CD14-positive monocyte (primary cell): ENCODE results near the gene PGM2L1. TPM values are rescaled to one million over a fixed set of nuclear protein-coding genes. Genes with fewer than 3 reads are reported as not detected.

ENCODE experiments used
- DNase-seq, 3 donors: peaks; one replicate each; pipeline ENCODE4 v3.0.0-alpha.2; 2011 to 2022
- H2AFZ ChIP-seq: 2 replicates; pipeline ENCODE4 v1.6.0; 2012; ENCODE audit warnings: mild to moderate bottlenecking, low read depth, low read length, inconsistent platforms; ENCODE audit not compliant: insufficient read depth, poor library complexity, severe bottlenecking
- H3K27ac ChIP-seq, 2 donors: 1 replicate in 1 of 2; 2 replicates in 1 of 2; pipeline ENCODE4 v1.5.1; 2012 to 2013; ENCODE audit warnings: low read length in 2 of 2, control low read depth in 1 of 2, inconsistent platforms in 1 of 2, low read depth in 1 of 2, mild to moderate bottlenecking in 1 of 2
- H3K27me3 ChIP-seq, 2 donors: one replicate each; pipeline versions ENCODE4 v1.6.0 to v1.6.1; 2011 to 2013; ENCODE audit warnings: low read length in 2 of 2; ENCODE audit not compliant: control insufficient read depth in 2 of 2, insufficient read depth in 2 of 2
- H3K36me3 ChIP-seq, 2 donors: replicated peaks in 1 of 2; 1 replicate in 1 of 2; 2 replicates in 1 of 2; pipeline versions ENCODE4 v1.5.1 to v1.6.1; 2012 to 2013; ENCODE audit warnings: low read length in 2 of 2, control low read depth in 1 of 2, inconsistent platforms in 1 of 2, mild to moderate bottlenecking in 1 of 2; ENCODE audit not compliant: insufficient read depth in 2 of 2, control insufficient read depth in 1 of 2
- H3K4me1 ChIP-seq, 2 donors: 1 replicate in 1 of 2; 2 replicates in 1 of 2; pipeline versions ENCODE4 v1.5.1 to v1.6.1; 2012 to 2013; ENCODE audit warnings: low read length in 2 of 2, control low read depth in 1 of 2, inconsistent platforms in 1 of 2, mild to moderate bottlenecking in 1 of 2, moderate library complexity in 1 of 2; ENCODE audit not compliant: insufficient read depth in 2 of 2, control insufficient read depth in 1 of 2
- H3K4me2 ChIP-seq: replicated peaks from 2 replicates; pipeline ENCODE3; 2012; ENCODE audit warnings: low read length, moderate library complexity, mild to moderate bottlenecking; ENCODE audit not compliant: poor library complexity, severe bottlenecking; ENCODE audit errors: extremely low read depth
- H3K4me3 ChIP-seq, 3 experiments: fragments of 200-600 bp in 1 of 3; sonication (generic) in 1 of 3; replicated peaks in 1 of 3; 1 replicate in 2 of 3; 2 replicates in 1 of 3; pipeline ENCODE4 v1.5.1; 2011 to 2013; ENCODE audit warnings: low read length in 3 of 3, mild to moderate bottlenecking in 3 of 3, control low read depth in 2 of 3, low read depth in 2 of 3, inconsistent platforms in 1 of 3, moderate library complexity in 1 of 3
- H3K79me2 ChIP-seq: 2 replicates; pipeline ENCODE4 v1.6.0; 2012; ENCODE audit warnings: mild to moderate bottlenecking, control low read depth, inconsistent platforms, low read length, moderate library complexity; ENCODE audit not compliant: insufficient read depth
- H3K9ac ChIP-seq: 2 replicates; pipeline ENCODE4 v1.6.0; 2017; ENCODE audit warnings: low read length, mild to moderate bottlenecking; ENCODE audit not compliant: insufficient read depth, poor library complexity, severe bottlenecking
- H3K9me3 ChIP-seq, 2 donors: replicated peaks in 1 of 2; 1 replicate in 1 of 2; 2 replicates in 1 of 2; pipeline versions ENCODE4 v1.5.1 to v1.6.1; 2012 to 2013; ENCODE audit warnings: low read length in 2 of 2, control low read depth in 1 of 2; ENCODE audit not compliant: control insufficient read depth in 1 of 2, insufficient read depth in 1 of 2
- H4K20me1 ChIP-seq: 2 replicates; pipeline ENCODE4 v1.6.0; 2012; ENCODE audit warnings: mild to moderate bottlenecking, low read length, control low read depth, moderate library complexity; ENCODE audit not compliant: insufficient read depth
- H3K27ac Mint-ChIP-seq, 7 donors: one replicate each; pipeline ENCODE4 v1.8.0; 2020; ENCODE audit warnings: mild to moderate bottlenecking in 7 of 7, mixed read lengths in 7 of 7, moderate library complexity in 6 of 7, inconsistent platforms in 2 of 7
- H3K27me3 Mint-ChIP-seq, 3 donors: one replicate each; pipeline ENCODE4 v1.8.0; 2021 to 2022; ENCODE audit warnings: low read depth in 3 of 3, mild to moderate bottlenecking in 3 of 3, mixed read lengths in 3 of 3, moderate library complexity in 3 of 3, inconsistent platforms in 1 of 3
- H3K36me3 Mint-ChIP-seq, 2 donors: one replicate each; pipeline ENCODE4 v1.8.0; 2020; ENCODE audit warnings: mixed read lengths in 2 of 2, inconsistent platforms in 1 of 2, mild to moderate bottlenecking in 1 of 2
- H3K4me1 Mint-ChIP-seq: one replicate; pipeline ENCODE4 v1.8.0; 2020; ENCODE audit warnings: mild to moderate bottlenecking, mixed read lengths
- H3K4me3 Mint-ChIP-seq, 2 donors: one replicate each; pipeline ENCODE4 v1.8.0; 2020; ENCODE audit warnings: mild to moderate bottlenecking in 2 of 2, mixed read lengths in 2 of 2, moderate library complexity in 1 of 2
- H3K9me3 Mint-ChIP-seq, 7 donors: one replicate each; pipeline ENCODE4 v1.8.0; 2020 to 2022; ENCODE audit warnings: mixed read lengths in 7 of 7, mild to moderate bottlenecking in 6 of 7, moderate library complexity in 6 of 7, inconsistent platforms in 2 of 7
- CTCF ChIP-seq: fragments of 200-600 bp; IDR thresholded peaks from one replicate; pipeline ENCODE4 v1.8.0; 2022; ENCODE audit warnings: antibody characterized with exemption, mild to moderate bottlenecking
- WGBS: methylation state at CpG from one replicate; pipeline ENCODE4 v1.1.5; 2013; ENCODE audit warnings: missing lambda C conversion rate; ENCODE audit not compliant: insufficient coverage; 5-methylcytosine and 5-hydroxymethylcytosine counted together
- intact Hi-C, 2 donors: fragments of 100-400 bp; cut with micrococcal nuclease; formaldehyde crosslinking; loops; one replicate each; pipeline versions ENCODE4 v1.15.0 to v1.15.1; 2023
- polyA plus RNA-seq, 3 donors: library from polyadenylated mRNA; depleted of rRNA in 1 of 3; unstranded in 2 of 3; stranded (reverse) in 1 of 3; fragments of 300-500 nt in 2 of 3; fragments of >200 nt in 1 of 3; fragmentation: Illumina TruSeq in 2 of 3; gene quantifications; 1 replicate in 2 of 3; 2 replicates in 1 of 3; pipeline ENCODE4 v1.2.3, GENCODE V29; 2012 to 2021

The PGM2L1 gene
- polyA plus RNA-seq, 3 donors = 0.25 to 0.81 (median 0.62) TPM

GRCh38 chr11:74345420-74345819 lies 52.8 kb downstream of the PGM2L1 start:
- TF ChIP-seq CTCF = no peak
- Histone ChIP-seq H3K4me2 (no peak overlapping the region), H3K4me1 (no peaks in the 10 kb centered on the region), H3K27ac (no peak overlapping the region), H3K36me3 (no peaks in the 10 kb centered on the region), H3K9me3 (no peaks in the 10 kb centered on the region), H3K9ac (no peak overlapping the region), H3K79me2 (no peaks in the 10 kb centered on the region), H3K27me3 (no peaks in the 10 kb centered on the region), H4K20me1 (no peaks in the 10 kb centered on the region), H3K4me3 (no peak overlapping the region), H2AFZ (no peak overlapping the region)
- no peak for DNase-seq
- Mint-ChIP-seq H3K4me3 (no peak overlapping the region), H3K9me3 (no peaks in the 10 kb centered on the region), H3K27me3 (peaks cover 0 to 2% (median 0%) of the 10 kb centered on the region in 3 donors), H3K27ac (no peak overlapping the region), H3K4me1 (no peaks in the 10 kb centered on the region), H3K36me3 (peaks cover 14 to 18% of the 10 kb centered on the region in 2 donors)
- WGBS = no CpG with 5 or more reads among the region's 1 CpG
- intact Hi-C loops = no loop called here

GRCh38 chr11:74341921-74342320 lies 56.3 kb downstream of the PGM2L1 start:
- H3K27me3 ChIP-seq = no peaks in the 10 kb centered on the region
- no peak overlapping the region for H2AFZ ChIP-seq
- Mint-ChIP-seq H3K27ac (no peak overlapping the region), H3K27me3 (peaks cover 0 to 2% (median 0%) of the 10 kb centered on the region in 3 donors), H3K9me3 (no peaks in the 10 kb centered on the region), H3K4me3 (no peak overlapping the region), H3K36me3 (peaks cover 18 to 30% of the 10 kb centered on the region in 2 donors), H3K4me1 (no peaks in the 10 kb centered on the region)
- H3K4me2 ChIP-seq = no peak overlapping the region
- H3K36me3 ChIP-seq = peaks cover 0 to 5% of the 10 kb centered on the region in 2 donors
- intact Hi-C loops = no loop called here
- no peak overlapping the region for H3K27ac ChIP-seq
- H3K4me1 ChIP-seq = no peaks in the 10 kb centered on the region
- H3K4me3 ChIP-seq = no peak overlapping the region
- no peaks in the 10 kb centered on the region for H3K79me2 ChIP-seq
- TF ChIP-seq CTCF = no peak
- no peaks in the 10 kb centered on the region for H4K20me1 ChIP-seq
- H3K9me3 ChIP-seq = no peaks in the 10 kb centered on the region
- DNase-seq = no peak
- no peak overlapping the region for H3K9ac ChIP-seq
- no CpG with 5 or more reads among the region's 1 CpG for WGBS
